GM19328 (cell line): ENCODE results near the gene PRKN.
A peak's percentile ranks its signal among the peaks of the same experiment; 100 is the strongest.

ENCODE experiments used
- ATAC-seq: cut with Tn5 transposase; IDR thresholded peaks from one replicate; pipeline ENCODE4 v1.9.1; 2021; ENCODE audit warnings: mild to moderate bottlenecking, moderate library complexity; ENCODE audit not compliant: unreplicated experiment

The PRKN gene

DNA sequence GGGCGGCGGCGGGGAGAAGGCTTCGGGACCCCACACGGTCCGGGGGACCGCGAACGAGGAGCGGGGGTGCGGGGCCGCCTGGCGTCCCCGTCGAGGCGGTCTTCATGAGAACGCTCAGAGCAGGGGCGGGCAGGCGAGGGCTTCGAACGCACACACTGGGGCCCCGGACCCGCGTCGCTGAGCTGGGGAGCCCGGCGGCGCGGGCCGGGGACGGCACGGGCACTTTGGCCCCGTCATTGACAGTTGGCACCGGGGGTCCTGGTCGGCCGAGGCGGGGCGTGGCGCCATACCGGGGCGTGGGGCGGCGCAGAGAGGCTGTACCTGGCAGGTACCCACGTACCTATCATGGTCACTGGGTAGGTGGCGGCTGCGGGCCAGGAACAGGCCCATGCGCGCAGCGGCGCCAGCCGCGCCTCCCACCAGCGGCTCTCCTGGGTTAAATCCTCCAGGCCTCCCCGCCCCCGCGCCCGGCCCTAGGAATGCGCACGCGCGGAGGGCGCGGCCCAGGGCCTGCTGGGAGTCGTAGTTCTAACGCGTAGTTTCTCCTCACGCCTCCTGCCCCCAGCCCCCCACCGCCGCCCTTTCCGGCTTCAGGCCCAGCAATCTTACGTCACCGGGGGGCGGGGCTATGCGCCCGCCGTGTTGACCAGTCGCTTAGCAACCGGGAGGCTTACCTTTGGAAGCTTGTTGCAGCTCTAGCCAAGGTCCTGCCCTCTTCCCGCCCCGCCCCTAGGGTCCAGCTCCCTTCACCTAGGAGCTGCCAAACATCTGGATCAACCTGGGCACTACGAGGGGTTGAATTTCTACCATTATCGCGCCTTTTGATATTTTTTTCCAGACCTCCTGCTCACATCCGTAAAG lies at the start of gene PRKN, which contains the start of gene PACRG:
TSS of gene PRKN (minus strand) at position 445 of the 861 bp plus-strand sequence.
TSS of gene PACRG (plus strand) at position 653 of the 861 bp plus-strand sequence.
- peak; percentile 98 for ATAC-seq

DNA sequence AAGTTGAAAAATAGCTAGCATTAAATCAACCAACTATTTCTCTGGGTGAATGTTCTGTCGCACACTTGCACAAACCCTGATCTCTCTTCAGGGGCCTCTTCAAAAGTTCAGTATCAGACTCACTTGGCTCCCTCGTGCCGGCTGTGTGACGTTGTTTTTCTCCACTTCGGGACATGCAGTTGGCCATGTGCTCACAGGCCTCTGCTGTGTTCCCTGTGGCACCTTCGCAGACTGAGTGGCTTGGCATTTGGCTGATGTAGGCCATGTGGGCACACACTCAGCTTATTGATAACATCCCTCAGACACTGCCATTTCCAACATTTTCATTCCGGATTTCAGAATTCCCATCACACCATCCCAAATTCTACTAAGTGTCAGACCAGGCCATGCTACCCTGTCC lies 49.5 kb upstream of the PRKN start:
- ATAC-seq, result no peak

DNA sequence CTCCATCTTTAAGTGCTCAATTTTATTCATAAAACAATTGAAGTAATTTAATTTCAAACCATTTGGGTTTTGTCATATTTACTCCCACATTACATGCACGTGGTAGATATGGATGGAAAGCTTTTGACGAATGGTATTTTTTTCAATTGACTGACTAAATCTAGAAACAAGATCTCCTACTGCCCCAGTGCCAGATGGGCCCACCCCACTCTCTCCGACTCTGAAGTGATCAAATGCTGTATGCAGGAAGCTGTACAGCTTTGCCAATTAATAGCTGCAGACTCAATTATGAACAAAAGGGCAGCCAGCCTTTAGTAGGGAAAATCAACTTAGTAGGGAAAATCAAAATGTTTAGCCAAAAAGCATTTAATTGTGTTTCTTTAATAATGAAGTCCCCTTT lies 46.4 kb upstream of the PRKN start:
- no peak for ATAC-seq

DNA sequence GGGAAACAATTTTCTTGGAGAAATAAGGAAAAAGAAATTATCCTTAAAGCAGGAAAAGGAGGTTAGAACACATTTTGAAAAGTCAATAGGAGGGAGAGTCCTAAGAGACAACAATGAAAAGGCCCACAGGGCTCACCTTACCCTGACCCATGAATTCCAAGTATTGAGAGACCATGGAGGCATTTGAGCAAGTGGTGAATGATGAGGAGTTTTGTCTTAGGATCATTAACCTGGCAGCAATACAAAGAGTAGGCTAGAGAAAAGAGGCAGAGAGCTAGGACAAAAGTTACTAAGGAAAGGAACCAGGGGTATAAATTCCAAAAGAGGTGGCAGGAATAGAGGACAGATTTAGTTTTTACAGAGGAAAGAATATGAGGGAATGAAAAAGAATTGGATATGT lies 44.9 kb upstream of the PRKN start:
- ATAC-seq, result no peak

DNA sequence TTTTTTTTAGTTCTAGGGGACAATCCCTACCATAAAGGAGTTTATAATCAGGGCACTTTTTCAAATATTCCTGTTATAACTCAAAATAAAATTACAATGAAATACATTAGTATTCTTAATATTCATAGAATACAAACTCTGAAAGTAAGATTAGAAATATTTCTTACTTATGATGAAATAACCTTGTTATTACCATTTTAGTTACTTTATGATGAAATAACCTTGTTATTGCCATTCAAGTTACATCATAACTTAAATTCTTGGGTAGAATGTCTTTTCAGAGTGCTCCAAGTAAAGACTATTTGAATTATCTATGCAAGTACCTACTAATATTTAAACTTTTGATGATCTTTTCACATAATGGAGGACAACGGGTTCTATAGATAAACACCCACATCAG lies 43.4 kb upstream of the PRKN start:
- no peak for ATAC-seq

DNA sequence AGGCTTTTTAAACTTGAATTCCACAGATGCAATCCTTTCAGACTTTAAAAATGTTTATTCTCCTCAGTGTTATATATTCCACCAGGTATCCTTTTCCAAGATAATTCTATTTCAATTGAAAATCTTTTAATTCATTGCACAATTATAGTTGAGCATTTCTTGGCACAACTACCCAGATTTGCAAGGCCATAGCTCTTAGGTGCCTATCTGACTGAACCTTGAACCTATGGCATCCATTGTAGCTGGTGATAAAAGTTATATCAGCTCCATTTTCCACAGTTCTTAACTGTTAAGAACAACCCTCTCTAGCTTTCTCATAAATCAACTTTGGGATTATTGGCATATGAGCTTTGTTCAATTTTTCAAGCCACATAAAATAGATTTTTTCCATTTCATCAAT lies 42.6 kb upstream of the PRKN start:
- no peak for ATAC-seq

DNA sequence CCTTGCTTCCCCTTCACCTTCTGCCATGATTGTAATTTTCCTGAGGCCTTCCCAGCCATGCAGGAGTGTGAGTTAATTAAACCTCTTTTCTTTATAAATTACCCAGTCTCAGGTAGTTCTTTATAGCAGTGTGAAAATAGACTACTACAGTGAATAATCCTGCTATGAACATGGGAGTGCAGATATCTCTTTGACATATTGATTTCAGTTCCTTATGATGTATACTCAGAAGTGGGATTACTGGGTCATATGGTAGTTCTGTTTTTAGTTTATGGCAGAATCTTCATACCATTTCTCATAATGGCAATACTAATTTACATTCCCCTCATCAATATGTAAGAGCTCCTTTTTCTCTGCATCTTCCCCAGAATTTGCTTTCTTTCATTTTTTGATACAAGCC lies 26.2 kb upstream of the PRKN start:
- ATAC-seq, result no peak

DNA sequence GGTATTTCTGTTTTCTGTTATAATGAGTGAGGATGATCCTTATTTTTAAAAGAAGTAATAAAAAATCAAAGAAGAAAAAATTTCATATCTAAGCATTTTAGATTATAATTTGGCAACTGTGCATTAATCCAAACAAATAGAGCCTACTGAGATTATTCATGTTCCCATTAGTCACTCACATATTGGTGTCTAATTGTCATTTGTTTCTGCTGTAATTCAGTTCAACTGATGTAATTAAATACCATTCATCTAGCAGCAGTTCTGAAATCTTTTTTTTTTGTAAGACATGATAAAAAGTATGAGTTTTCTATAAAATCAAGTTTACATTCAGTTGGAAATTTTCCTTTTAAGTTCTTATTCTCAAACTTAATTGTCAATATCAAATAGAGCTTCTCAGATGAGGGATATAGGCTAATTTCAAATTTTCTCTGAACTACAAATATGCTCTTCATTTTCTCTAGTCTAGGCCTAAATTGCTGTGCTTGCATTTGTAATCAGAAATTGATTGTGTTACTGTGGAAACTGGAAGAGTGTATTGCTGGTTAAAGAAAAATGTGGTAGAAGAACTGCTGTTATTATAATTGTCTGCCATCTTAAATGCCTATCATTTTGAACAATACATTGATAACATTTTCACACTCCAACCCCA lies 23.8 kb upstream of the PRKN start:
- no peak for ATAC-seq

DNA sequence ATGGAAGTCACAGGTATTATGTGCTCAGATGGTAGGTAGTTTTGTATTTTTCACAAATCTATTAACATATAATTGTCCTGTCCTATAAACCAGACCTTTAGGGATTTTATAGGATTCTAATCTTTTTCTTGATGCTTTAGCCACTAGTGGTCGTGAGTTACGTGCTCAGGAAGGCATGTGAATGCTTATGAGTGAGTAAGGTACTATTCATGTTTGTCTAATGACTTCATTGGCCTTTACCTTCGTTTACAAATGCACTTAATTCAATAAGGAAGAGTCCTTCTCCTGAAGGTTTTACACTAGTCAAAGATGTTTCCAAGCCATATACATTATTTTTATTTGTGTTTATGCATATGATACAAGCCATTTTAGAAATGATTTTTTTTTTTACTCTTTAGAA lies 23.2 kb upstream of the PRKN start:
- ATAC-seq, result no peak

DNA sequence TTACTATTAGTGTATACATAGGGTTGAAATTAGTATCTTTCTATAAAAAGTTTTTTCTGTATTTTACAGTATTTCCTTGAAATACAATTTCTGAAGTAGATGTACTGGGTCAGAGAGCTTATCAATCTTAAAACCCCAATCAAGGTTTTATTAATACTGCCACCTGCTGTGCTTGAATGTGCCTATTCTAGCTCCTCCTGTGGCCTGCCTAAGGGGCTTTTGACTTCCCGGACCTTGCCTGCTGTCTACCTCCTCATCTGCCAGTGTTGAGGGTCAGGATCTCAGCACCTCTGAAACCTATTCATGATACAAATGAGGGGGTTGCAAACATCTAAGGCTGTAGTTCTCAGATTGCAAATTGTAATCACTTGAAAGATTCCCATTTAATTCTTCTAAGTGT lies 9.4 kb upstream of the PRKN start:
- no peak for ATAC-seq

DNA sequence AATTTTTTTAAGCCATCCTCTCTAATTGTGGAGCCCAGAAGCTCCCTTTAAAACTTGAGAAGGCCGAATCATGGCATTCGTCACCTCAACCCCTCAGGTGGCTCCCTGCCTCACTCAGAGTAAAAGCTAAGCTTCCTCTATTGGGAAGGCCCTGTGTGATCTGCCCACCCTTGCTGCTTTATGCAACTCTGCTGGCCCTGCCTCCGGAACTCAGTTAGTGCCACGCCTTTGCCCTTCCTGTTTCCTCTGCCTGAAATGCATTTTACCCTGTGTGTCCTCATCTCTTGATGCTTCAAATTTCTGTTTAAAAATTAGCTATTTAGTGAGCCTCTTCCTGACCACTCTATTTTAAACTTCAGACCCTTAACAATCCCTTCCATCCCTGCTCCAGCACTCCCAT lies 5.9 kb upstream of the PRKN start:
- ATAC-seq, result no peak

DNA sequence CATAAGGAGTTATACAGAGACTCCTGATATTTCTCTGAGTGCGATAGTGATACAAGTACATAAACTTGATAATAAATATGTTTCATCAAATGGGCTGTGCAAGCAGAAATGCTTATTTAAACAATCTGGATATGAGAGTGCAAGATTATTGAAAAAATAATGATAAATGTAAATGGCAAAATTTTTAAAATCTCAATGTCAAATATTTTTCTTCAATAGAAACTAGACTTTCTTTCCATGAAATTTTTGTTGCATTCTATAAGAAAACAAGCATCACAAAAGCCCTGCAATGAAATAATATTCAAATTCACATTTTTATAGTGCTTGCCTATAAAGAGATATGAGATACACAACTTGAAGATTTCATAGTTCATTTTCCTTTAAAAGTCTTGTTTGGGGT lies 2.9 kb upstream of the PRKN start:
- ATAC-seq, result no peak

DNA sequence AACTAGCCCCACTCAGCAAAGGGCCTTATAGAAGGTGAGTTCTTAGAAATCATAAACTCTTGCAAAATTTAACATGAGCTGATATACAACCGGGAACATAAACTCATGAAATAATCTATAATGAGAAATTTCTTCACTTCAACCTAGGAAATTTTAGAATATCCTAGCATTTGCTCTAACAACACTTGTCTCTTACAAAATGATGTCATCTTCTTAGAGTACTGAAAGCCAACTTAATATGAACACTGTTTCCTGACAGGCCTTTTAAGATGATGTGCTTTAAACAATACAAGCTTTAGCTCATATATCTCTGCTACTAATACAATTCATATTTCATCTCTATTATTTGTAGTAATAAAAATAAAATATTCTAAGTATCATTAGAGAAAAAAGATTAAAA lies 1.1 kb upstream of the PRKN start:
- ATAC-seq, result no peak

DNA sequence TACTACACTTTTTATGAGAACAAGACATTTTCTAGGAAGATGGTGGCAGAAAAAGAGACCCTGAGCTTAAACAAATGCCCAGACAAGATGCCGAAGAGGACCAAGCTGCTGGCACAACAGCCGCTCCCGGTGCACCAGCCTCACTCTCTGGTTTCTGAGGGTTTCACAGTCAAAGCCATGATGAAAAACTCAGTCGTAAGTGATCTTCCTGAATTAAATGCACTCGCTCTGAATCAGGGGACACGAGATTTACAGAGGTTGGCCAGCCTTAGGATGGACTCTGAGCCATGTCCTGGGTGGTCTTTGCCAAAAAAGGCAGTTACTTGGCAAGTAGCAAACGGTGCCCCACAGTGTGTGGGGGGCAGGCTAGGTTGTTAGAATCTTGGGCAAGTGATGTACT lies 631 bp upstream of the PRKN start:
- ATAC-seq, result no peak

DNA sequence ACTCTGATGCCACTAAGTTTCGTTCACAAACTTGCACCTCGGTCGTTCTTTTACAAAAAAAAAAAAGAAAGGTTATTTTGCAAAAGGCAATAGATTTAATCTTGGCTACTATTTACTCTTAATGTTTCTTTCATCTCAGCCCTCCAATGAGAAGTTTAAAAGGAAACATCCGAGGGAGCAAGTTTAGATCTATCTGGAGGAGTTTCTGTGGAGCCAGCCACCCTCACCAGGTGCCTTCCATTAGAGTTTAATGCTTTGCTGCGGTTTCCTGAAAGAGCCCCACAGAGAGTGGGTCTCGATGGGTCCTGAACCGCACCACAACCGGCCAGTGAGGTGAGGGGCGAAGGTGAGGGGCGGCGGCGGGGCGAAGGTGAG lies 632 bp downstream of the PRKN start:
- no peak for ATAC-seq

DNA sequence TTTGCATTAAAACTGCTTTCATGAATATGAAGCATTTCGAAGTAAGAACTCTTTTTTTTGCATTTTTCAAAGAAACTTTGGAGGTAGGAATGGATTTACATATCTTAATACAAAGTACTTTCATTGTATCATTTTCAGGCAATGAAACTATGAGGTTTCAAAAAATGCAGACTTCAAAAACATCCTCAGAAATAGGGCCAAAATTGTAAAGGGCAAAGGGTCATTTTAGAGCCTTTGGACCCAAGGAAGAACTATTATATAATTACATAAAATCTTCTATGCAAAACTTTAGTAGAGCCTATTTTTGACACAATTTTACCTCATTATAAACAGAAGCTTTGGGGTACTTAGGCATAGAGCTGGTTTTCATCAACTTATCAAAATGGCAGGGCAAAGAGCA lies 4.9 kb downstream of the PRKN start:
- no peak for ATAC-seq

DNA sequence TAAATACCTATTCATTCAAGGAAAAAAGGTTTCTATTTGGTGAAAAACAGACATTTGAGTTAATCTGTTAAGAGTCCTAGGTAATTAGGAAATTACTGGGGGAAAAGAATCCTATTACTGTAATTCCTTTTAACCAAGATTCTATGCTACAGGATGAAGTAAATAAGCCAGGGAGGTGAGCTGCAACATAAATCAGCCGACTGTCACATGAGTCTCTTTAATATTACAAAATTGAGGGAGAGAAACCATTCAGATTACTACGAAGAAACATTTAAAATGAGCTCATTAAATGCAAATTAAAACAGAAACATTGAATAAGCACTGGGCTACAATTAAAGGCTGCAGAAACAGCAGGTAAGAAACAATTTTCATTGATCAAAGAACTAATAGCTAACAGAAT lies 5.3 kb downstream of the PRKN start:
- ATAC-seq, result no peak

DNA sequence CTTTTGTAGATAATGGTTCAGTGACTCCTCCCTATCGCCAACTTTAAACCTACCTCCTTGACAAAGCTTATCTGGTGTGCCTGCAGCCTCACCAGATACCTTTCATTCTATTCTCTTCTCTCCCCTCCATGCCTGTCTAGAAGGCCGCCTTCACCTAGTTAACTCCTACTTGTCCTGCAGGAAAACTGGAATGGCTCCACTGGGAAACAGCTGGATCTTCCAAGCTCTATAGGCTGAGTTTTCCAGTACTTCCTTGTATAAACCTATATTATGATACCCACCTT lies 6.2 kb downstream of the PRKN start:
- ATAC-seq, result no peak

DNA sequence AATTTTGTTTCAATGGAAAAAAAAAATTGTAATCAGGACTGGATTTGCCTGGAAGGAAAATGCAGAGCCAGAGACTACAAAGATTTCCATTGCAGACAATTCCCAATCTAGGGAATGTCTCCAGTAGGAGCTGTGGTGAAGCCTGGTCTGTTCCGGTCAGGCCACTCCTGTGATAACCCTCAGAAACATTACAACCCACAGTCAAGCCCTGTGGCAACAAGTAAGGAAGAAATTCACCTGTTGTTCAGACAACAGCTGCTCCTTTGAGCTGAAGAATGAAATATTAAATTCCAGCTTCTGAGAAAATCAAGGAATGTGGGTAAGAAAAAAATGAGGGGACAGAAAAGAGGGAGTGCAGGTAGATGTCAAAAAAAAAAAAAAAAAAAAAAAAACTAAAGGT lies 8.0 kb downstream of the PRKN start:
- no peak for ATAC-seq

DNA sequence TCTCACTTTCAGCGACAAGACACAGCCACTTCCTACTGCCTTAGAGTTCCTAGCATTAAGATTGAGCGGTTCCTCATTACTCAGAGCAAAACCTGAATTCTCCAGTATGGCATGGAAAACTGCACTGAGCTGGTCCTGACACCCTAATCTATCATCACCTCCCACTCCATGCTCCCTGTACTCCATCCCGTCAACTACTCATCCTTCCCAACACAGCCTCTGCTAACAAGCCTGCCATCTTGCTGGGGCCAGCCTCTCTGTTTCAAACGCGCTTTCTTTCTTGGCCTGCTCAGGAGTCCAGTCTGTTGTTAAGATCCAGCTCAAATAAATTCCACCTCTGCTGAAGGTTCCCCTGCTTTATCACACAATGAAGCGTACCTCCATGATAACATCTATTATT lies 12.0 kb downstream of the PRKN start:
- no peak for ATAC-seq

DNA sequence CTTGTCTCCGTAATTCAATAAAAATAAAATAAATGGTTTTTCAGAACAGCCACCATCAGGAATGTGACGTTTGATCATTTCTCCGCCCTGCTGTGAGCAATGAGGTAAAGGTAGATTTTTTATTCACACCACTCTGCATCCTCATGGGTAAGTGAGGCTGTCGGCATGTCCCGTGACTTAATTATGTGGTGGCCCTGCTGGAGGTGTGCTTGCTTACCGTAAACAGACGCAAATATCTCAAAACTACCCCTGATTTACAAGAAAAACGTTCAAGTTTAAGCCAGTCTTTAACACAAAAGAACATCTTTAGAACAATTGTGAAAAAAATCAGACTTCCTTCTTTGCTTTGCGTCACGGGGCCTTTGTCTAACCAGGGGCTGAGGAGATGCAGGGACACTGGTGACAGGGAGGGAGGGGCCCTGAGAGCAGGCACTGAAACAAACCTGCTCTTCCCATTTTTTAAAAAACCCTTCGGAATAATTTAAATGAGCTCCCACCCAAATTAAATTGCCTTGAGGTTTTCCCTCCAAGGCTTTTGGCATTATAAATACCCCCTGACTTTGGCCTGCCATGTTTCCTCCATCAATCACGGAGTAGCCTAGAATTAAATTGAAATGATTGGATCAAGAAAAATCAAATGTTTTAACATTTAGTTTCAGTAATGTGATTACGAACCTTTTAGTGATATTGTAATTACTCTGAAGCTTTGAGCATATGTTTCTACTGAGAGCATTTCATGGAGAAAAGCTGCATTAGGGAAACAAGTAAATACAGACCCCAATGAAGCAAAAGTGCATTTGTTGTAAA lies 13.4 kb downstream of the PRKN start:
- no peak for ATAC-seq

DNA sequence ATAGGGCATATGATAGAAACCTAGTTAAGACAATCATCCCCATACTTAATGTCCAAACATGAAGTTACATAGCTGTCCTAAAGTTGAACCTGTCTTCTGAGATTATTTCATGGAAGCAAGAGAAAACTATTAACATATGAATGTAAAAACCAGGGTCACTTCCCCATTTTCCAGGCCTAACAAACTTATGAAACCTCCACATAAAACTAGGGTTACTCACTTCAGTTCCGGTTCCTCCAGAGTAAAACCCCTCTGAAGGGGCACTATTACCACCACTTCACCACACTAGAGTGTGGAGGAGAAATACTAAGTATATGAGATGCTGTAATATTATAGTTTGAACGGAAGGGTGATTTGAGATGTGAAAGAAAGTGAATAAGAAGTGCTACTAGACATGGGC lies 14.9 kb downstream of the PRKN start:
- no peak for ATAC-seq
